Stimulated activated CD8-positive, alpha-beta memory T cell treated with anti-CD3 and anti-CD28 coated beads, Interleukin-2, amount 100 ng/mL, for 48 hours (primary cell): Measurements from ENCODE around the gene THYN1.
"Not testable (repeated sequence)": the region's sequence is repeated elsewhere in the genome, so short reads cannot be mapped to it uniquely, and the experiment has no call there.

Source experiments
- DNase-seq, 2 donors: peaks; one replicate each; pipeline ENCODE4 v3.0.0-alpha.2; 2020; ENCODE audit warnings: low read depth in 2 of 2

Gene THYN1

DNA sequence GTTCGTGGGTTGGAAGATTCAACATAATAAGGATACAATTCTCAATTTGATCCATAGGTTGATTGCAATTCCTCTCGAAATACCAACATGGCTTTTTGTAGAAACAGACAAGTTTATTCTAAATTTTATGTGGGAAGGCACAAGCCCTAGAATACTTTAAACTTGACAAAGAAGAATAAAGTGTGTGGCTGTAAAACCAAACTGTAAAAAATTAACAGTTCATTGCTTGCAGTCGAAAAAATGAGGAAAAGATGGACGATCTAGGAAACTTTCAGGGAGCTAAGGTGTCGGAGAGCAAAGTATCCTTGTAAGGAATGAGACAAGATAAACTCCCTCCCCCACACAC, 22.0 kb upstream of the THYN1 start:
- no peak for DNase-seq

DNA sequence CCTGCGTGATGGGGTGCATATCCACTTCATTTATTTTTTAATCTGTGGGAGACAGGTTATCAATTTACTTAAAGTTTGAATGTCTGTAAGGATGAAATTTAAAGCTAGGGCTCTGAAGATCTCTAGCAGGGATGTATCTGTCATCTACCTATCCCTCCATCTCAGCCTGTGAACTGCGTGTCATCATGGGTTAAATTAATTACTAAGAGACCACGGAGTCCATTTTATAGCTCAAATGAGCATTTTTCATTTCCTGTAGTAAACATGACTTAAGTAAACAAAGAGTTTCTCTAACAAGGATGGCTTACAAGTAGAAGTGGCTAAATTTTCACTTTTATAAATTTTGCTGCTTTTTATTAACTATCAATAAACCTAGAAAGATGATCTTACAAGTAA, 20.2 kb upstream of the THYN1 start:
- no peak for DNase-seq

DNA sequence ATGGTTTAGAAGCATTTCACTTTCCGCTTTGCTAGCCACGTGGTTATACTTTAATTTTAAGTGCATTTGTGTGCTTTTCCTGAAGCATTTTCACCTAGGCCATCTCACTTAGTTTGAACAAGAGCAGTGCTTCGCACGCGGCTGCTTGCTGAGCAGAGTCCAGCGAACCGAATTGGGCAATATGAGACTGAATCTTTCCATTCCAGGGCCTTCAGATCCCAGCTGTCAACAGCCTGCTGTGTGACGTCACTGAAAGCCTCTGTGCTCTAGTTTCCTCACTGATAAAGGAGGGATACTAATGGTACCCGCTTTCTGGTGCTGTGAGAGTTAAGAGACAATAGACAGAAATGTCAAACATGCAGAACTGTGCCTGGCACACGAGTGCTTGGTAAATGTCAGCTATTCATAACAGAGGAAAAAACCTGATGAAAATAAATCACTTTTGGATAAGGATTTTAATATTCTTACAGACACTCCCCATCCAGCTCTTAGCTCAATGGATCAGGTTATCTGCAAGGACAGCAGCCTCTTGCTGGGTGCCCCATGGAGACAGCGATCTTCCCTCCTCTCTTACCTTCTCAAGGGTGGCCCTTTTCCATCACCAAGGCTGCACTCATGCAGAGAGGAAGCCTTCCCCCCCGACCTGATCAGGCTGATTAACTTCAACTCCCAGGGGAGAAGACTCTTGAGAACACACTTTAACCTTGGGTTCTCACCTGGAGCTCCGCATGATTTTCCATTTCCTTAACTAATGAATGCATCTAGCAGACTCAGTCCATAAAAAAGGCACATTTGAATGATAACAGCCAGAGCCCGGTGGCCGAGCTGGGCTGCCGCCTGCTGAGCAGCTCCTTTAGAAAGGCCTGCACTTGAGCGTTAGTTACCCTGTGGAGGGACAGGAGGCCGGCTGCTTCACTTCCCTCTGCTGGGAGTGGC, 19.5 kb upstream of the THYN1 start:
- no peak for DNase-seq

DNA sequence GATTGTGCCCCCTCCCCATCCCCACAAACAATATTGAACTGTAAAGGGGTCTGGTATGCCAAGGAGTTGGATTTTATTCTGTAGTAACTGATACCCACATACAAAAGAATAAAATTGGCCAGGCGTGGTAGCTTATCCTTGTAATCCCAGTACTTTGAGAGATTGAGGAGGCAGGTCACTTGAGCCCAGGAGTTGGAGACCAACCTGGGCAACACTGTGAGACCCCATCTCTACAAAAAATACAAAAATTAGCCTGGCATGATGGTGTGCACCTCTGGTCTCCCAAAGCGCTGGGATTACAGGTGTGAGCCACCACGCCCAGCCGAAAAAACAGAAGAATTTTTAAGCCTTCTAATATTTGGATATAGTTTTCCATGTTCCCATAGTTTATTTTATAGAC, 18.8 kb upstream of the THYN1 start:
- no peak for DNase-seq

DNA sequence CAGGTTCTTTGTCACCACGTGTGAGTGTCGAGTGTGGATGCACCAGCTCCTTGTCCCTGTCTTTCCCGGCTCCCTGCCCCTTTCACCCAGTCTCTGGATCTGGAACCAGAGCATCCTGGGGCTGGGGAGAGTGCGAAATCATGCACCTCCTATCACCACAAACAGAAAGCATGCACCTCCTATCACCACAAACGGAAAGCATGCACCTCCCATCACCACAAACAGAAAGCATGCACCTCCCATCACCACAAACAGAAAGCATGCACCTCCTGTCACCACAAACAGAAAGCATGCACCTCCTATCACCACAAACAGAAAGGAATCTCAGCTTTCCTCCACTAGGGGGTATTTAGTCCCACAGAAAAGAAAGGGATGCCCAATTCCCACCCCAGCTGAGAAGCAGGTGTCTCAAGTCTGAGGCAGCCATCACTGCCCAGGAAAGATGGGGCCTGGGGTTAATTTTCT, 17.1 kb upstream of the THYN1 start:
- no peak for DNase-seq

DNA sequence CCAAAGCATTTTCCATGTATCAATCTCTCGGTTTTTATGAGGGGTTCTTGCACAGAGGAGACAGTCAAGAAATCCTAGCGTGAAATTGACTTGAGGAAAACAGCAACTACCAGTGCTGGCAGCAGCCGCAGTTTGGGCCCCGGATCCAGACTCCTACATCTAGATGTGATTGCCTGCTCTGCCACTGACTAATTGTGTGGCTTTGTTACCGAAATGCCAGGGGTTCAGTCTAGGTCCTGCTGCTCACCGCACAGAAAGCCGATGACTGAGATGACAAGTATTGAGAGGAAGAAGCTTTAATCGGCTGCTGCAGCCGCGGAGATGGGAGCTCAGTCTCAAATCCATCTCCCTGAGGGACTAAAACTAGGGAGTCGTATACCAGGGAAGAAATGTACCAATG, 14.8 kb upstream of the THYN1 start:
- no peak for DNase-seq

DNA sequence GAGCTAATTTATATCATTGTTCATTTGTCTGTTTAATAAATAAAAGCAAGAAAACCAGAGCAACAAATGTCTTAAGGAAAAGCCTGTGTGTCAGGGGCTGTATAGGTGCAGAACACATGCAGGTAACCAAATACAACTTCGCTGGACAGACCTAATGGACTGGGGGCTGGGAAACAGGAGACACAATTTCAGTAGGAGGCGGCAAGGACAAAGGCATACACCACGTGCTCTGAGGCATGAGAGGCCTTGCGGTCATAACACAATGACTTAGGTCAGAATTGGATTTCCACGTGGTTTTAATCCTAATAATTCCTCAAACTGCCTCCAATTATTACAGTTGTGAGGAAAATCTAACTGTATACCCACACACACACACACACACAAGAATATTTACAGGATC, 14.3 kb upstream of the THYN1 start:
- DNase-seq = no peak

DNA sequence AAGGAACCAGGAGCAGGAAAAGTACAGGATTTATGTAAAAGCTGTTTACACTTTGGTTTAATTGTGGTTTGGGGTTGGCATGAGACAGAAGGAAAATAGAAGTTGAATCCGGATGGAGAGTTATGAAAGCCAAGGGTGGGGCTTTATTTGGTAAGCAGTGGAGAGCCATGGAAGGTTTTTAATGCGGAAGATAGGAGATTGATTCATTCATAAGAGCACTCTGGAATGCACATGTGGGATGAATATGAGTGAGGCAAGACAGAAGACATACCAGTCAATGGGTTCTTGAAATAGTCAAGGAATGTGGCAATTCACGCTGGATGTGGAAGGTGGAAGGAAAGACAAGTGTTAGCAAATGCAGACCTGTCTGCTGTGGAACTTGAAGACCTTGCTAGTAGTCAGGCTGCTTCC, 13.7 kb upstream of the THYN1 start:
- DNase-seq = no peak

DNA sequence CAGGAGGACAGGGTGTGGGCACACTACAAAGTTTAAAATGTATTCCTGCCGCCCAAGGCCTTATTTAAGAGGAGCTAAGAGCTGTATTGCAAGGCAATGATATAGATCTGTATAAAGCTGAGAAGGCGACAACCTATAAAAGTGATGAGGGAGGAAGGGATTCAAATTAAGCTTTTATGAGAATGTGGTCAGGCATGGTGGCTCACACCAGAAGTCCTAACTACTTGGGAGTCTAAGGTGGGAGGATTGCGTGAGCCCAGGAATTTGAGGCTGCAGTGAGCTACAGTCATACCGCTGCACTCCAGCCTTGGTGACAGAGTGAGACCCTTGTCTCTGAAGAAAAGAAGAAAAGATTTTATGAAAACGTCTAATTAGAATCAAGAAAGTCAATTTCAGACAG, 13.3 kb upstream of the THYN1 start:
- no peak for DNase-seq

DNA sequence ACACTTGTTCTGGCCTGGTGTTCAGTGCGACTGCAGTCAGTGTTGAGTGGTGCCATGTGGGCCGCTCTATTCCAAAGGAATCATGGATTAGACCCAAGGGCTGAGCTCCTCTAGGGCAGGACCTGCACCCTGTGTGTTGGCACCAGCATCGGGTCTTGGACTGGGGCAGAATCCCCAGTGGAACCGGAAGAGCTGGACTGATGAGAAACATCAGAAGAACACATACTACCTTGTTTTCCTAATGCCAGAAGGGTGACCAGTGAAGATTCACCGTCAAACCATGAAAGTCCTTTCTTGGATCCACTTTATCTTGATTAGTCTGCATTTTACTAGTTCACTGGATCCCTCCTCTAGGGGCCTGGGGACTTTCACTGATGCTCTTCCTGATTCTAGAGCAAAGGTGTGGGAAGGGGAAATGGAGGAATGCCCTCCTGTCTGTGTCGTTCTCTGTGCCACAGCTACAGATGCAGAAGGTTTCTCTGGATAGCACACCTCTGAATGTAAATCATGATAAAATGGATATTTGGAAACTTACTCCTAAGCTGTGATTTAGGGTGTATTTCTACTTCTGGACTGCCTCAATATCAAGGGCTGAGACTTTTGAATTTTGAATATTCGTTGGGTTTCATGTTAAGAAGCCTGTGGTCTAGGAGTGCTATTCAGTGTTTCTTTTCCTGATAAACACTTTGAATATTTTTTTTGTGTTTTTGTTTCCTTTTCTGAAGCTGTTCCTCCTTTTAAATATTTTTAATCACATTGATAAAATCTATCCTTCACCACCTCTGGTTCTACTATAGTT, 12.0 kb upstream of the THYN1 start:
- no peak for DNase-seq

DNA sequence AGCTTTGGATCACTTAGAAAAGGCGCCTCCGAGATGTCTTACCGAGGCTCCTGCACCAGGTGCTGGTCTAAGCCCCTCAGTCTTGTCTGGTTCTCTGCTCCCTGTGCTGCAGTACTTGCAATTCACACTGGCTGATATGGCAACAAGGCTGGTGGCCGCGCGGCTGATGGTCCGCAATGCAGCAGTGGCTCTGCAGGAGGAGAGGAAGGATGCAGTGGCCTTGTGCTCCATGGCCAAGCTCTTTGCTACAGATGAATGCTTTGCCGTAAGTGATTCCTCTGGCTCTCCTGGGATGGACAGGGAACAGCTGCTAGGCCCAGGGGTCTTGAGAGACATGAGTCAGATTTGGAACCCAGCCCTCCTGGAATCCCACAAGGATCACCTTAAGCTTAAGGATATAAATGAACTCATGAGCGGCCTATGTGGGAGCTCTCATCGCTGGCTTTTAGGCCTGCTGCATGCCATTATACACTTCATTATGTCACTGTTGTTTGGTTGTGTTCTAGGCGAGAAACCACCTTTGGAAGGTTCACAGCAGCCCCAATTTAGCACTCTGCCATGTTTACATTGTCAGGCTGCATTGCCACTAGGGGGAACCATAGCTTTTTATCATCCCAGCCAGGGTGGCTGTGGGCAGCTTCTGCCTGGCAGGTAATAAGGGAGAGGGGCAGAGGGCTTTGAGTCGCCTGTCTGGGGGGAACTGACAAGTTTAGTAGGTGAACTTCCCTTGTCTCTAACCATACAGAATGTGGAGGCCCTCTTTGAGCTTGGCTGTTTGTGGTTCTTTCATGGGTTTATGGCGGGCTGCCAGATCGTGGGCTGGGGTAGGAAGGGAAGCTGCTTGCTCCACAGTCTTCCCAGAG, 8.7 kb upstream of the THYN1 start:
- no peak for DNase-seq

DNA sequence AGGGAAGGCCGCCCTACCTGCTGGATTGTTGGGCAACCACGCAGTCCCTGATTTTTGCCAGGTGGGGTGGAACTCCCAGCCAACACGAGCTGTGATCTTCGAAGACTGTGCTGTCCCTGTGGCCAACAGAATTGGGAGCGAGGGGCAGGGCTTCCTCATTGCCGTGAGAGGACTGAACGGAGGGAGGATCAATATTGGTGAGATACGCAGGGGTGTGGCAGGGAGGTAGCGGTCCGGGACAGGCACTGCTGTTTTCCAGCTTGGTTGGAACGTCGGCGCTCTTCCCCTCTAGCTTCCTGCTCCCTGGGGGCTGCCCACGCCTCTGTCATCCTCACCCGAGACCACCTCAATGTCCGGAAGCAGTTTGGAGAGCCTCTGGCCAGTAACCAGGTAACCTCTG, 7.8 kb upstream of the THYN1 start:
- no peak for DNase-seq

DNA sequence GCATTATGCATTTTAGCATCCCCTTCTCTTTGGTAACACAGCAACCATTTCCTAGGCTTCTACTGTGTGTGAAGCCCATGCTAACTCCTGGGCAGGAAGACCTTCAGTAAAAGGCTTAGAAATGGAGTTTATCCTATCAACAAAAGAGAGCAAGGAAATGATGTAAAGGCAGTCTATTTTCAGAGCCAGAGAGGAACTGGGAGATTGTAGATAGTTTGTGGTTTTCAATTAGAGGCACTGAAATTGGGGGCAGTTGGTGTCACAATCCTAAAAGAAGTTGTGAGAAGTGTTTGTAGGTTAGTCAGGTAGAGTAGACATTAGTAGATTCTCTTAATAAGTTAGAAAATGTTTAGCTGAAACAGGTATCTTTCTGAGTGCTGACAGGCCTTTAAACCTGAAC, 7.4 kb upstream of the THYN1 start:
- no peak for DNase-seq

DNA sequence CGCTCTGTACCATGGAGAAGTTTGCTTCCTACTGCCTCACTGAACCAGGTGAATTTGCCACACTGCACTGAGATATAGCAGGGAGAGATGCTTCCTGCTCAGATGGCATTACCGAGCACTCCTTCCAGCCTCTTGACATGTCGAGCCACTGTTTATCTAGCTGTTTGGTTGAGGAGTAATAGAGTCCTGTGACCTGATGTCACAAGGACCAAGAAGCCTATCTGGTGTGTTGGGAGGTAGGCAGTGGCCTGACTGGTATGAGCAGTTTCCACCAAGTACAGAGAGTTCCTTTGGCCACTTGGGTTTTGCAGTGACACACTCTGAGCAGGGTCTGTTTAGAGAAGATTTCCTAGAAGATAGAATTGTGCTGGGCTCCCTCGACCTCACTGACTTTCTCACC, 5.4 kb upstream of the THYN1 start:
- no peak for DNase-seq

DNA sequence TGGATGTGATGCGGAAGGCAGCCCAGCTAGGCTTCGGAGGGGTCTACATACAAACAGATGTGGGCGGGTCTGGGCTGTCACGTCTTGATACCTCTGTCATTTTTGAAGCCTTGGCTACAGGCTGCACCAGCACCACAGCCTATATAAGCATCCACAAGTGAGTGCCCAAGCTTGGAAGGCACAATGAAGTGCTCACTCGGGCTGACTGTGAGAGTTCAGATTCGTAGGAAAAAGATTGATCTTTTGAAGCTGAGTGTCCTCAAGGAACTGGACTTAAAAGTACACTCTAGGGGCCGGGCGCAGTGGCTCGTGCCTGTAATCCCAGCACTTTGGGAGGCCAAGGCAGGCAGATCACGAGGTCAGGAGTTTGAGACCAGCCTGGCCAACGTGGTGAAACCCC, 3.9 kb upstream of the THYN1 start:
- DNase-seq = no peak

DNA sequence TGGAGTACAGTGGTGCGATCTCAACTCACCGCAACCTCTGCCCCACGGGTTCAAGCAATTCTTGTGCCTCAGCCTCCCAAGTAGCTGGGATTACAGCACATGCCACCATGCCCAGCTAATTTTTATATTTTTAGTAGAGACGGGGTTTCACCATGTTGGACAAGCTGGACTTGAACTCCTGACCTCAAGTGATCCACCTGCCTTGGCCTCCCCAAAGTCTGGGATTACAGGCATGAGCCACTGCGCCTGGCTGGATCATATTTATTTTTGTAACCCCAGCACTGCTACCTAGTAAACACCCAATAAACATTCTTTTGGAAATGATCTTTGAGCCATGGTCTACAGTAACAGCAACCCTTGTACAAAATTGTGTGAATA, 2.0 kb upstream of the THYN1 start:
- DNase-seq = not testable (repeated sequence)

DNA sequence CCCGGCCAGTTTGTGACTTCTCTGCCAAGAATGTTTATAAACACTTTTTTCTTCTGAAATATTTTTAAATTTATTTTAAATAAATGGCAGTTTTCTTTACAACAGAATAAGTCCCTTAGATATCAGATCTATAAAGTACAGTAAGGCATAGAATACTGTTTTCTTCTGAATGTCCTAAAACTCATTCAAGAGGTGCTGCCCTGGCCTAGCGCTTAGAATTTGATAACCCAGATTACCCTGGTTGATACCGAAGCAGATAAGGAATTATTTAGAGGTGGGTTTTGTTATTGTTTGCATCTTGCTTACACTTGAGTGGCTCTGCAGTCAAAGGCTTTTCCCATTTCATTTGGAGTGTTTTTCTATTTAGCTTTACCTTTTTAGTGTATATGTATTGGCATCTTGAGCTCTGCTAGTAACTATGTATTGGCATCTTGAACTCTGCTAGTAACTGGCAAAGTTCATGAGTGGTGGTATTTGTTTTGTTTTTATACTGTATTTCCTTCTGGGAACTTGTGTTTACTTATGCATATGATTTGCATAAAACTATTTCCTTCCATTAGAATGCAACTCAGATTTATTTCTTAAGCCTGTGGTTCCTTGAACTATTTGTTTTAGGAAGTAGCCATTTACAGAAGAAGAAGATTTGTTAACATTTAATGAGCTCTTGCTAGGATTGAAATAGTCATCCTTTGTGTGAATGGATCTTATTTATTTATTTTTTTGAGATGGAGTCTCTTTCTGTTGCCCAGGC, 1.5 kb upstream of the THYN1 start:
- no peak for DNase-seq

DNA sequence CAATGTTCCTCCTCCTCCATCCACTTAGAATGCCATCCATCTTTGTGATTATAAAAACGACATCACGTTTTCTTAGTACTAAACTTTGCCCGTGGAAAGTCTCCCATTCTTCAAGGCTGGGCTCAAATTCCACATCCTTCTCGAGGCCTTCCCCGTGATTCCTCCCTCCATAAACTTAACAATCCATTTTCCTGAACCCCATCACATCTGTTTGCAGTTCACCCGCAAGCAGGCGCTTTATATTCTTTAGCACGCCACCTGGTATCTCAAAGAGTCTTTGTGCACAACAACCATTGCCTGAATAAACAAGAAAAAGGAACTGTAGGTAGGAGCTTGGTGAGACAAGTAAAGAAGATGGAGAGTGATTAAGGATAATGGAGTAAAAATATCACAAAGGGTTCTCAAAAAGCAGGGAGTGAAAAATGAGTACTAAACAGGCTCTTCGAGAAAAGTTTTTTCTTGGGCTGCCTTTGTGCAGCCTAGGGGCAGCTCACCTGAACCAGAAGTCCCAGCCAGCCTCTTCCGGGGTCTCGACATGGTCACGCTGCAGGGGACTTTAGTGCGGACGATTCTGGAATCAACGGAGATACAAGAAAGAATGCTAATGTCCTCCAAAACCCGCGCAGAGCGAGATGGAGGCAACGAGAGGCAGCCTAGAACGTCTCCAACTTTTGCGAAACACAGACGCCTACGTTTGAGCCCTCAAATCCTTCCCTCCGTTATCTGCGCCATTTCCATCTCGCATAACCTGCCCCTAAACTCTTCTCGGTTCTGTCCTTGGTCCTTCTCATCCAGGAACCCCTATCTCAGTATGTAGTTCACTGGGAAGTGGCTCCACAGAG, 585 bp downstream of the THYN1 start:
- DNase-seq = no peak

DNA sequence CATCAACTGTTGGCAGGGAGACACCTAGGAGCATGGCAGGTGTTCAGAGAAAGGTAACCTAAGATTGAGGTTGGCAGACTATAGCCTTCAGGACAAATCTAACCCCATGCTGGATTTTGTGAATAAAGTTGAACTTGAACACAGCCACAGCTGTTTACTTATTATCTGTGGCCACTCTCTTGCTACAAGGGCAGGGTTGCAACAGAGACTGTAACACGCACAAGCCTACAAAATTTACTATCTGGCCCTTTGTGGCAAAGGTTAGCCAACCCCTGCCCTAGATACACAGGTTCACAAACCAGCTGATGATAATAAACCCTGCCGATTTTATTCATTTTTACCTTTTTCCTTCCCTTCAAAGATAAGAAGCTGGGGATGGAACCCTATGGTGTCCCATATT, 2.5 kb downstream of the THYN1 start:
- no peak for DNase-seq

DNA sequence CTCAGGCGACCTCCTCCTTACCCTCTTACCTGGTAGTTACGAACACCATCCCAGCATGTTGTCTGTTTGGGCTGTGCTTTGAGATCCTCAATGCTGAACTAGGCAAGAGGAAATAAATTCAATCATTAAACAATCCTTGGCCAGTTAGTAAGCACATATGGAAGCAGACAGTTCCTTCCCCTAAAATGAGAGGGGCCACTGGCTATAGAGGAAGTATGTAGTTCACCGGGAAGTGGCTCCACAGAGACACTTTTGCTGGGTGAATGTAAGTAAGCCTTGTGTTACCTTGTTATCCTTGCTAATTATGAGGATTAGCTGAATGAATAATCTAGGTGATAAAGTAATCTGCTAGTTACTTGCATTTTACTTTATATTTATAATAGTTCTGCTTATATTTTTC, 2.9 kb downstream of the THYN1 start:
- DNase-seq = no peak
